Endometrial microvascular endothelial cells (primary cell): ENCODE results near the gene CCT6B. TPM values are rescaled to one million over a fixed set of nuclear protein-coding genes. Genes with fewer than 3 reads are reported as not detected.

Experiments
- in situ Hi-C: cut with HindIII; loops from 2 replicates; pipeline ENCODE4 v1.10.0; 2017; ENCODE audit warnings: low sequenced_read_pairs, low pct_unique_long_range_greater_than_20kb; ENCODE audit errors: inconsistent ontology term
- total RNA-seq: library from RNA; depleted of rRNA; stranded (reverse); fragments of >200 nt; gene quantifications from one replicate; pipeline ENCODE4 v1.2.3, GENCODE V29; 2015; ENCODE audit errors: inconsistent ontology term

The CCT6B gene
- total RNA-seq, 1 donor from 2014 or later: 2.9 TPM

- in situ Hi-C loops: no loop called here
These were observed 61.5 kb downstream of the CCT6B start for GRCh38 chr17:34899643-34900291.

GRCh38 chr17:34895383-34895782 is 65.9 kb downstream of the CCT6B start:
- in situ Hi-C loops: no loop called here

GRCh38 chr17:34894964-34895363 is 66.3 kb downstream of the CCT6B start:
- in situ Hi-C loops: no loop called here

- in situ Hi-C loops: no loop called here
These were observed 68.6 kb downstream of the CCT6B start for GRCh38 chr17:34892461-34893249.

- in situ Hi-C loops: no loop called here
These were observed 74.4 kb downstream of the CCT6B start for GRCh38 chr17:34886831-34887230.

GRCh38 chr17:34885076-34885475 is 76.2 kb downstream of the CCT6B start:
- in situ Hi-C loops: no loop called here

GRCh38 chr17:34884597-34884996 is 76.7 kb downstream of the CCT6B start:
- in situ Hi-C loops: no loop called here

- in situ Hi-C loops: no loop called here
These were observed 77.9 kb downstream of the CCT6B start for GRCh38 chr17:34883106-34884000.

- in situ Hi-C loops: no loop called here
These were observed 82.1 kb downstream of the CCT6B start for GRCh38 chr17:34879146-34879545.

Other genes starting within 250 kb of the CCT6B start
- gene ZNF830, start 80 bp upstream of the CCT6B start, total RNA-seq: 12.5 TPM
- gene LIG3, start 19.1 kb upstream of the CCT6B start, total RNA-seq: 48.2 TPM
- gene RFFL, start 102.2 kb upstream of the CCT6B start, total RNA-seq: 24.3 TPM
- gene RAD51D, start 158.4 kb upstream of the CCT6B start, total RNA-seq: 13.0 TPM
- not detected for gene FNDC8, start 160.2 kb upstream of the CCT6B start, total RNA-seq
- 33.5 TPM for gene NLE1, start 180.8 kb upstream of the CCT6B start, total RNA-seq
- not detected for gene UNC45B, start 186.4 kb upstream of the CCT6B start, total RNA-seq
- gene SLC35G3, start 232.9 kb upstream of the CCT6B start, total RNA-seq: not detected